Measurements from ENCODE around the gene OR11H7.
"Not testable (repeated sequence)": the region's sequence is repeated elsewhere in the genome, so short reads cannot be mapped to it uniquely, and the experiment has no call there.

OR11H7 gene

GRCh38 chr14:20274062-20274461 lies 45.3 kb downstream of the OR11H7 start:
- no peak overlapping the region for H3K4me3 ChIP-seq

GRCh38 chr14:20277409-20277808 lies 48.6 kb downstream of the OR11H7 start:
- Histone ChIP-seq H3K4me3 (no peak overlapping the region), H3K27ac (no peak overlapping the region)

More at GRCh38 chr14:20274062-20274461, 45.3 kb downstream of the OR11H7 start:
- H3K27ac ChIP-seq = no peak overlapping the region

GRCh38 chr14:20278414-20278813 lies 49.6 kb downstream of the OR11H7 start:
- Histone ChIP-seq H3K4me3 (no peak overlapping the region), H3K27ac (no peak overlapping the region)

- H3K27ac ChIP-seq, H3K4me3 ChIP-seq: not testable (repeated sequence)
Observed at GRCh38 chr14:20280265-20280664, 51.5 kb downstream of the OR11H7 start.
